GM20000 (cell line): Measurements from ENCODE around the gene FASTKD2.

ENCODE experiments used
- DNase-seq: peaks from one replicate; pipeline ENCODE4 v3.0.0; 2012; ENCODE audit warnings: low spot score
- TF ChIP-seq, protein P1 (sequence below): IDR thresholded peaks from 2 replicates; pipeline ENCODE4 v1.5.1; 2012; ENCODE audit warnings: mild to moderate bottlenecking, control low read depth; ENCODE audit errors: extremely low read depth, missing control alignments

The FASTKD2 gene

DNA sequence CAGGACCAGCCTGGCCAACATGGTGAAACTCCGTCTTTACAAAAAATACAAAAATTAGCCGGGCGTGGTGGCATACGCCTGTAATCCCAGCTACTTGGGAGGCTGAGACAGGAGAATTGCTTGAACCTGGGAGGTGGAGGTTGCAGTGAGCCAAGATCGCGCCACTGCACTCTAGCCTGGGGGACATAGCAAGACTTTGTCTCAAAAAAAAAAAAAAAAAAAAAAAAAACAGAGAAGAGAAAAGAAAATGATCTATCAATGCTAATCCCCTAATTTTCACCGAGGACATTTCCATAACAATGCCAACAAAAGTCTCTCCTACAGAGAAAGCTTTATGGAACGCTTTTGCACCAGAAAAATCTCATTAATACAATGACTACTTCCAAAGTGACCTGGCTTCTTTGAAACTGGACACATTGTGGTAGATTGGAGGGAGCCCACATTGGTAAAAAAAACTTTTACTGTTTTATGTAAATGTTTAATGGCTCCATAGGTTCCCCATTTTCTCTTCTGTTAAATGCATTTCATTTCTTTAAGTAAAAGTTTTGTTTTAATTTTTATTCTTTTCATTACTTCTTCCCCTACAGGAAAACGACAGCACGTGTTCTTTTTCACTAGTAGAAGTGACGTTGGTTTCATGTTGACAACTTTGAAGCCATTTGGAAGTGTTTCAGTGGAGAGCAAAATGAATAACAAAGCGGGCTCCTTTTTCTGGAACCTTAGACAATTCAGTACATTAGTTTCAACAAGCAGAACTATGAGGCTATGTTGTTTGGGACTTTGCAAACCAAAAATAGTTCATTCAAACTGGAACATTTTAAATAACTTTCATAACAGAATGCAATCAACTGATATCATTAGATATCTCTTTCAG lies 888 bp downstream of the FASTKD2 start:
- TF ChIP-seq, protein P1, sequence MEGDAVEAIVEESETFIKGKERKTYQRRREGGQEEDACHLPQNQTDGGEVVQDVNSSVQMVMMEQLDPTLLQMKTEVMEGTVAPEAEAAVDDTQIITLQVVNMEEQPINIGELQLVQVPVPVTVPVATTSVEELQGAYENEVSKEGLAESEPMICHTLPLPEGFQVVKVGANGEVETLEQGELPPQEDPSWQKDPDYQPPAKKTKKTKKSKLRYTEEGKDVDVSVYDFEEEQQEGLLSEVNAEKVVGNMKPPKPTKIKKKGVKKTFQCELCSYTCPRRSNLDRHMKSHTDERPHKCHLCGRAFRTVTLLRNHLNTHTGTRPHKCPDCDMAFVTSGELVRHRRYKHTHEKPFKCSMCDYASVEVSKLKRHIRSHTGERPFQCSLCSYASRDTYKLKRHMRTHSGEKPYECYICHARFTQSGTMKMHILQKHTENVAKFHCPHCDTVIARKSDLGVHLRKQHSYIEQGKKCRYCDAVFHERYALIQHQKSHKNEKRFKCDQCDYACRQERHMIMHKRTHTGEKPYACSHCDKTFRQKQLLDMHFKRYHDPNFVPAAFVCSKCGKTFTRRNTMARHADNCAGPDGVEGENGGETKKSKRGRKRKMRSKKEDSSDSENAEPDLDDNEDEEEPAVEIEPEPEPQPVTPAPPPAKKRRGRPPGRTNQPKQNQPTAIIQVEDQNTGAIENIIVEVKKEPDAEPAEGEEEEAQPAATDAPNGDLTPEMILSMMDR: no peak
- DNase-seq: no peak

DNA sequence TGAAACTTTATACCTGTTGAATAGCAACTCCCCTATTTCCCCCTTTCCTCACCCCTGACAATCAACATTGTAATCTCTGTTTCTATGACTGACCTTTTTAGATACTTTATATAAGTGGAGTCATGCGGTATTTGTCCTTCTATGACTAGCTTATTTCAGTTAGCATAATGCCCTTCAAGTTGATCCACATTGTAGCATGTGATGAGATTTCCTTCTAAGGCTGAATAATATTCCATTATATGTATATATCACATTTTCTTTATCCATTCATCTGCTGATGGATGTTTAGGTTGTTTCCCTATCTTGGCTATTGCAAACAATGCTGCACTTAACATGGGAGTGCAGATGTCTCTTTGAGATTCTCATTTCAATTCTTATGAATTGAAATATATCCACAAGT lies 9.5 kb downstream of the FASTKD2 start:
- TF ChIP-seq, protein P1: no peak
- DNase-seq: no peak

DNA sequence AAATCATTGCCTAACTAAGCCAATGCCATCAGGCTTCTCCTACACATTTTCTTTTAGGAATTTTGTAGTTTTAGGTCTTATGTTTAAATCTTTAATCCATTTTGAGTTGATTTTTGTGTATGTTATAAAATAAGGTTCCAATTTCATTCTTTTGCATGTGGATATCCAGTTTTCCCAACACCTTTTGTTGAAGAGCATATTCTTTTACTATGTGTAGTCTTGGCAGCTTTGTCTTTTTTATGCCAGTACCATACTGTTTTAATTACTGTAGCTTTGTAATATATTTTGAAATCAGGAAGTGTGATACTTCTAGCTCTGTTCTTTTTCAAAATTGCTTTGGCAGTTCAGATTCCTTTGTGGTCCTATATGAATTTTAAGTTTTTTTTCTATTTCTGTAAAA lies 11.0 kb downstream of the FASTKD2 start:
- no peak for DNase-seq
- TF ChIP-seq, protein P1: no peak

DNA sequence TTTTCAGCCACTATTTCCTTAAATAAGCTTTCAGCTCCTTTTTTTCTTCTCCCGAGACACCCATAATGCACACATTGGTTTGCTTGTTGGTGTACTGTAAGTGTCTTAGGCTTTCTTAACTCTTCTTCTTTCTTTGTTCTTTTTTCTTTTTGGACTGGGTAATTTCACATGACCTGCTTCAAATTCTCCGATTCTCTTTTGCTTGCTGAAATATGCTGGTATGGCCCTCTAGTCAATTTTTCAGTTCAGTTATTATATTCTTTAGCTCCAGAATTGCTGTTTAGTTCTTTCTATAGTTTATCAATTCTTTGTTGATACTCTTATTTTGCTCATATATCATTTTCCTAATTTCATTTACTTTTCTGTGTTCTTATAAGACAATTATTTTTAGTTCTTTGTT lies 15.3 kb downstream of the FASTKD2 start:
- TF ChIP-seq, protein P1: no peak
- DNase-seq: no peak

DNA sequence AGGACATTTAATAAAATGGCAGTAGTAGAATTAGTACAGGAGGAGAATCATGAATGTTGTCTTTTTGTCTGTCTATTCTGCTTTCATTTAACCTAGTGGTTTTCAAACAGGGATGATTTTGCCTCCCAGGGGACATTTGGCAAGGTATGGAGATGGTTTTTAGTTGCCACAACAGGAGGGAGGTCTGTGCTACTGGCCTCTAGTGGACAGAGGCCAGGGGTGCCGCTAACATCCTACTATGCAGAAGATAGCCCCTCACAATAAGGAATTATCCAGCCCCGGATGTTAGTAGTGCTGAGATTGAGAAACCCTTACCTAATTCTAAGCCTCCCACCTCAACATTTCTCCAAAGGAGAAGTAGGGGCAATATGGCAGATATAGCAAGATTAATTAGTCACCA lies 18.3 kb downstream of the FASTKD2 start:
- TF ChIP-seq, protein P1: peak; percentile 14
- DNase-seq: no peak

DNA sequence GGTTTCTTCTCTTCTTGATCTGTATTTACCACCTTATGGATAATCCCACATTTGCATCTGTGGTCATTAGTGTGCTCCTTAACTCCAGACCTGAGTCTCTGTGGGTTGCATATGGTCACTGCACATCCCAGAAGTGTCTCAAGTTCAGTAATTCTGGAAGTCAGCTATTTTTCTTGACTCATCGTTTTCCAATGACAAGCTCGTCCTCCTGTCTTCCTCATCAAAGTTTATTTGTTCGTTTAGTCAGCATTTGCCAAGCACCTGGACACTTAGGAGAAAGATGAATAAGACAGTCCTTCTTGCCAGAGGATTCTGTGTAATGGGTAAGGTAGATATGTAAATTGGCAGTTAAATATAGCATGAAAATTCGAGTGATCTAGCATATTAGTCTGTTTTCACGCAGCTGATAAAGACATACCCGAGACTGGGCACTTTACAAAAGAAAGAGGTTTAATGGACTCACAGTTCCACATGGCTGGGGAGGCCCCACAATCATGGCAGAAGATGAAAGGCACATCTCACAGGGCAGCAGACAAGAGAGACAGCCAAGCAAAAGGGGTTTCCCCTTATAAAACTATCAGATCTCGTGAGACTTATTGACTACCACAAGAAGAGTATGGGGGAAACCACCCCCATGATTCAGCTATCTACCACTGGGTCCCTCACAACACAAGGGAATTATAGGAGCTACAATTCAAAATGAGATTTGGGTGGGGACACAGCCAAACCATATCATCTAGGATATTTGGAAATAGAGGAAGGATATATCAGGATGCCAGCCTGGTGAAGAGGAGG lies 19.4 kb downstream of the FASTKD2 start:
- TF ChIP-seq, protein P1: no peak
- no peak for DNase-seq
